Measurements from ENCODE around the gene NIPBL.

GRCh38 chr5:36938129-36938528 is 61.6 kb downstream of the NIPBL start:
- TF ChIP-seq EZH2phosphoT487 (IDR thresholded peaks at IDR 0.05; ENCODE audit: borderline replicate concordance), result no peak
- TF ChIP-seq CBX3 (IDR thresholded peaks at IDR 0.05; ENCODE audit: low read depth), result no peak
- TF ChIP-seq, protein P1, sequence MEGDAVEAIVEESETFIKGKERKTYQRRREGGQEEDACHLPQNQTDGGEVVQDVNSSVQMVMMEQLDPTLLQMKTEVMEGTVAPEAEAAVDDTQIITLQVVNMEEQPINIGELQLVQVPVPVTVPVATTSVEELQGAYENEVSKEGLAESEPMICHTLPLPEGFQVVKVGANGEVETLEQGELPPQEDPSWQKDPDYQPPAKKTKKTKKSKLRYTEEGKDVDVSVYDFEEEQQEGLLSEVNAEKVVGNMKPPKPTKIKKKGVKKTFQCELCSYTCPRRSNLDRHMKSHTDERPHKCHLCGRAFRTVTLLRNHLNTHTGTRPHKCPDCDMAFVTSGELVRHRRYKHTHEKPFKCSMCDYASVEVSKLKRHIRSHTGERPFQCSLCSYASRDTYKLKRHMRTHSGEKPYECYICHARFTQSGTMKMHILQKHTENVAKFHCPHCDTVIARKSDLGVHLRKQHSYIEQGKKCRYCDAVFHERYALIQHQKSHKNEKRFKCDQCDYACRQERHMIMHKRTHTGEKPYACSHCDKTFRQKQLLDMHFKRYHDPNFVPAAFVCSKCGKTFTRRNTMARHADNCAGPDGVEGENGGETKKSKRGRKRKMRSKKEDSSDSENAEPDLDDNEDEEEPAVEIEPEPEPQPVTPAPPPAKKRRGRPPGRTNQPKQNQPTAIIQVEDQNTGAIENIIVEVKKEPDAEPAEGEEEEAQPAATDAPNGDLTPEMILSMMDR (IDR thresholded peaks at IDR 0.05 in 2 of 3, conservative IDR thresholded peaks at IDR 0.05 in 1 of 3; ENCODE audit: borderline replicate concordance in 1 of 3, insufficient read depth in 1 of 3, low read depth in 2 of 3, low read length in 2 of 3), result no peak
- TF ChIP-seq RAD21 (IDR thresholded peaks at IDR 0.05; ENCODE audit: low read depth), result no peak
- no peak for TF ChIP-seq JUND (IDR thresholded peaks at IDR 0.05)
- TF ChIP-seq, protein P2, sequence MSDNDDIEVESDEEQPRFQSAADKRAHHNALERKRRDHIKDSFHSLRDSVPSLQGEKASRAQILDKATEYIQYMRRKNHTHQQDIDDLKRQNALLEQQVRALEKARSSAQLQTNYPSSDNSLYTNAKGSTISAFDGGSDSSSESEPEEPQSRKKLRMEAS (IDR thresholded peaks at IDR 0.05), result no peak
- TF ChIP-seq SP1 (IDR thresholded peaks at IDR 0.05; ENCODE audit: low read depth), result no peak
